ENCODE data around the gene CYP2S1.
"Not testable (repeated sequence)": the region's sequence is repeated elsewhere in the genome, so short reads cannot be mapped to it uniquely, and the experiment has no call there.

CYP2S1 gene

DNA sequence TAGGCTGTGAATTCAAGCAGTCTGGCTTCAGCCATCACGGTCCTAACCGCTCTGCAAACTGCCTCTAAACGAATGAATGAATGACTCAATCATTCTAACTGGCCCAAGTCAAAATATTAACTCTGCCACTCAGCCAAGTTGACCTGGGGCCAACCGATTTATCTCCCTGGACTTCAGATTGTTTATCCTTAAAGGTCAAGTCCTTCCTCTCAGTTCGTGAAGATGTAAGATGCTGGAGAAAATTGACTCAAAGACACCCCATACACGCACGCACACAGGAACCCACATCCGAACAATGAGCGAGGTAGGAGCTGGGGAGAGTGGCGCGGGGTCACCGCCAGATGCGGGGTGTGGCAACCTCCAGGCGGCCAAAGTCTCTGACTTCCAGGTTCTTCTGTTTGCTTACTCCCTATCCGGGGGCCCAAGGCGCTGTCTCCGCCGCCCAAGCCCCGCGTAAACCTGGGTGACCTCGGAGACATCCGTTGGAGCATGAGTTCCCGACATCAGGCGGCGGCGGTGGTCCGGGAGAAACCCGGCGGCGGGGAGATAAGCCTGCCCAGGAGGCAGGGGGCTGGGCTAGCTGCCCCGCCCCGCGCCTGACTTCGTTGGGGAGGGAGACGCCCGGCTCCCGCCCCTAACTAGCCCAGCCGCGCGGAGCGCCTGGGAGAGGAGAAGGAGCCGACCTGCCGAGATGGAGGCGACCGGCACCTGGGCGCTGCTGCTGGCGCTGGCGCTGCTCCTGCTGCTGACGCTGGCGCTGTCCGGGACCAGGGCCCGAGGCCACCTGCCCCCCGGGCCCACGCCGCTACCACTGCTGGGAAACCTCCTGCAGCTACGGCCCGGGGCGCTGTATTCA, at the start of gene CYP2S1:
Gene CYP2S1, plus strand, starts transcription at position 646 of the 856 bp plus-strand sequence. Its CDS starts 46 bp downstream, at position 692.
- DNase-seq (ENCODE audit: low spot score) = peak; percentile 77

- DNase-seq (ENCODE audit: low spot score) = peak; percentile 73
Measured at GRCh38 chr19:41144403-41144802, 48.6 kb upstream of the CYP2S1 start.

DNA sequence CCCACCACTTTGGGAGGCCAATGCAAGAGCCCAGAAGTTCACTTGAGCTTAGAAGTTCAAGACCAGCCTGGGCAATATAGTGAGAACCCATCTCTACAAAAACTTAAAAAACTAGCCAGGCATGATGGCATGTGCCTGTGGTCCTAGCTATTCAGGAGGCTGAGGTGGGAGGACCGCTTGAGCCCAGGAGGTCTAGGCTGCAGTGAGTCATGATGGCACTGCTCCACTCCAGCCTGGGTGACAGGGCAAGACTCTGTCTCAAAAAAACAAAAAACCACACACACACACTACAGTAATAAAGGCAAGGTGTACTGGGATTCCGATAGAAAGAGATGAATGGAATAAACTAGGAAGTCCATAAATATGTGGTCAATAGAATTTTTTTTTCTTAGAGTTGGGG, 43.2 kb upstream of the CYP2S1 start:
- no peak for DNase-seq (ENCODE audit: low spot score)

DNA sequence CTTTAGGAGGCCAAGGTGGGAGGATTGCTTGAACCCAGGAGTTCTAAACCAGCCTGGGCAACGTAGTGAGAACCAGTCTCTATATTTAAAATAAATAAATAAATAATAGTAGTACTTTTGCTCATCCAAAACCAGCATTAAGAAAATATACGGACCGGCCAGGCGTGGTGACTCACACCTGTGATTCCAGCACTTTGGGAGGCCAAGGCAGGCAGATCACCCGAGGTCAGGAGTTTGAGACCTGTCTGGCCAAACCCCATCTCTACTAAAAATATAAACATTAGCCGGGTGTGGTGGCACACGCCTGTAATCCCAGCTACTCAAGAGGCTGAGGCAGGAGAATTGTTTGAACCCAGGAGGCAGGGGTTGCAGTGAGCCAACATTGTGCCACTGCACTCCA, 42.0 kb upstream of the CYP2S1 start:
- DNase-seq (ENCODE audit: low spot score) = not testable (repeated sequence)

DNA sequence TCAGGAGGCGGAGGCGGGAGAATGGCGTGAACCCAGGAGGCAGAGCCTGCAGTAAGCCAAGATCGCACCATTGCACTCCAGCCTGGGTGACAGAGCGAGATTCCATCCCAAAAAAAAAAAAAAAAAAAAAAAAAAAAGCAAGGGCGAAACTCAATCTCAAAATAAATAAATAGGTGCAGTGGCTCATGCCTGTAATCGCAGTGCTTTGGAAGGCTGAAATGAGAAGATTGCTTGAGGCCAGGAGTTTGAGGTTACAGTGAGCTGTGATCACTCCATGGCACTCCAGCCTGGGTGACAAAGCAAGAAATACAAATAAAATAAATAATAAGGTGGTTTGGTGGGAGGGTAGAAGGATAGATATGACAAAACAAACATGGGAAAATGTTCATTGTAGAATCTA, 39.0 kb upstream of the CYP2S1 start:
- DNase-seq (ENCODE audit: low spot score) = no peak

DNA sequence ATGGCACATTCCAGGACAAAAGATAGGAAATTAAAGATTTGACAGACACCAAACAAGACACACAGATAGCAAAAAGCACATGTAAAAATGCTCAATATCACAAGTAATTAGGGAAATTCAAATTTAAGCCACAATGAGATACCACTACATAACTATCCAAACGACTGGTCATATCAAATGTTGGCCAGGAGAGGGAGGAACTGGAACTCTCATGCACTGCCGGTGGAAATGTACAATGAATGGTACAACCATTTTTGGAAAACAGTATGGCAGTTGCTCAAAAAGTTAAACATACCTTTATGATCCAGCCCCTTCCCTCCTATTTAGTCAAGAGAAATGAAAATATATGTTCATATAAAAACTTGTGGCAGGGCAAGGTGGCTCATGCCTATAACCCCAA, 36.8 kb upstream of the CYP2S1 start:
- DNase-seq (ENCODE audit: low spot score) = no peak

DNA sequence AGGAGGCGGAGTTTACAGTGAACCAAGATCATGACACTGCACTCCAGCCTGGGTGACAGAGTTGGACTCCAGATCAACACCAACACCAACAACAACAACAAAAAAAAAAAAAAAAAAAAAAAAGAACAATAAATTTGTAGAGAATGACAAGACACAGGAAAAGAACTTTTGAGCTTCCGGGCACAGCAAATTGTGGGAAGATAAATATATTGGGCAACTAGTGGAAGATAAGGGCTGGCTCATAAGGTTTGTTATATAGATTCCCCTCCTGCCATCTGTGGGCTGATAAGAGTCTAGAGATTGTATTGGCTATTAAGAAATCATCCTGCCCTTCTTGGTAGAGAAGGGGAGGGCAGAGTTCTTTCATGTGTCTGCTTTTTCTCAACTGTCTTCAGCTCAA, 33.1 kb upstream of the CYP2S1 start:
- no peak for DNase-seq (ENCODE audit: low spot score)

GRCh38 chr19:41161903-41162302, 31.1 kb upstream of the CYP2S1 start:
- DNase-seq (ENCODE audit: low spot score) = no peak

- no peak for DNase-seq (ENCODE audit: low spot score)
Measured at GRCh38 chr19:41166944-41167804, 25.8 kb upstream of the CYP2S1 start.

DNA sequence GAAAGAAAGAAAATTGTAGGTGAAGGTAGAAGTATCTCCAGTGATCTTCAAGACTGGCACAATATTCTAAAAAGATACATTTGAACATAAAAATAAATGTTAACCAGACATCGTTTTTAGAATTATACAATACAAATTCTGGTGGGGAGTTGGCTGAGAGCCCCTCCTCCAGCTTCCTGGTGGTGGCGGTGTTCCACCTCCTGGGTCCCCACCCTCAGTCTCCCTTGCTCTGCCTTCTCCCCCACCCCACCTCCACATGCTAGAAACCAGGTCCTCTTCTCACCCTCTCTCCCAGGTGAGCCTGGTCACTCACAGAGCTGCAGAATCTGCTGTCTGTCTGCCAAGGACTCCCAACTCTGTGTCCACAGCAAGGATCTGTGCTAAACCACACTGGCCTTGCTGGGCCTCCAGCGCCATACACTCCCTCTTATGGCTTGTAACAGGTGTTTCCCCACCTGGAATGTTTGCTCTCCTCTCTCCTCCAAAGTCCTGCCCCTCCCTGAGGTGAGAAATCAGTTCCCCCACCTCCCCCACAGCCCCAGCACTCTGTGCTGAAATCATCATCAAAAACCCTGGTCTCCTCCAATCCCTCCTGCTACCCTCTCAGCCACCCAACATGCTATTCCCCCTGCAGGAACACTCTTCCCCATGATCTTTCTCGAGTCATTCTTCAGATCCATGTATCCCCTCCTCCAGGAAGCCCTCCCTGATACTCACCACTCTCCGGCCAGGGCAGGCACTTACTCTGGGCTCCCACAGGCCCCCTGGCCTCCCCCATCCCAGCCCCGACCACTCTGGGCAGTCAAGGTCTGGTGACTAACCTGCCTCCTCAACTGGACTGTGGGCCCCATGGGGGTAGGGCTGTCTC, 20.5 kb upstream of the CYP2S1 start:
- no peak for DNase-seq (ENCODE audit: low spot score)

DNA sequence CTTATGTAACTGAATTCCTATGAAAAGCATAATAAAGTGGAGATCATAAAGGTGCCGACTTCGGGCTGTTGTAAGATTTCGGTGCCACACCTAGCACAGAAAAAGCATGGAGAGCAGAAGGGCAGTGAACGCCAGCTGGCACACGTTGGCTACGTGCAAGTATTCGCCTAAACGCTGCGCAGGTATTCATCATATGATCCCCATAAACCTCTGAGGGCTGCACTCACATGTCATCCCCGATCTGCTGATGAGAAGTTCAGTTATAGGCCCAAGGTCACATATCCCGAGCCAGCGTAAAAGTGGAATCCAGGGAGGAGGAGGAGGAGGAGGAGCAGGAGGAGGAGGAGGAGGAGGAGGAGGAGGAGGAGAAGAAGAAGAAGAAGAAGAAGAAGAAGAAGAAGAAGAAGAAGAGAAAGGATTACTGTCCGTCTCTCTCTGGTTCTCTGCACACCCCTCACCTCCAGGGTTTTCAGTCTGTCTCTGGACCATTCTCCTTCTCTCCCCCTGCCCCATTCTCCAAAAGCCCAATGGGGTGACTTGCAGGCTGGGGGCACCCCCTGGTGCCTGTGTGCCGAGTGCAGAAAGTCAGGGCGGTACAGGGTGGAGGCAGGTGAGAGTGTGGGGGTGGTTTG, 18.6 kb upstream of the CYP2S1 start:
- DNase-seq (ENCODE audit: low spot score) = no peak

DNA sequence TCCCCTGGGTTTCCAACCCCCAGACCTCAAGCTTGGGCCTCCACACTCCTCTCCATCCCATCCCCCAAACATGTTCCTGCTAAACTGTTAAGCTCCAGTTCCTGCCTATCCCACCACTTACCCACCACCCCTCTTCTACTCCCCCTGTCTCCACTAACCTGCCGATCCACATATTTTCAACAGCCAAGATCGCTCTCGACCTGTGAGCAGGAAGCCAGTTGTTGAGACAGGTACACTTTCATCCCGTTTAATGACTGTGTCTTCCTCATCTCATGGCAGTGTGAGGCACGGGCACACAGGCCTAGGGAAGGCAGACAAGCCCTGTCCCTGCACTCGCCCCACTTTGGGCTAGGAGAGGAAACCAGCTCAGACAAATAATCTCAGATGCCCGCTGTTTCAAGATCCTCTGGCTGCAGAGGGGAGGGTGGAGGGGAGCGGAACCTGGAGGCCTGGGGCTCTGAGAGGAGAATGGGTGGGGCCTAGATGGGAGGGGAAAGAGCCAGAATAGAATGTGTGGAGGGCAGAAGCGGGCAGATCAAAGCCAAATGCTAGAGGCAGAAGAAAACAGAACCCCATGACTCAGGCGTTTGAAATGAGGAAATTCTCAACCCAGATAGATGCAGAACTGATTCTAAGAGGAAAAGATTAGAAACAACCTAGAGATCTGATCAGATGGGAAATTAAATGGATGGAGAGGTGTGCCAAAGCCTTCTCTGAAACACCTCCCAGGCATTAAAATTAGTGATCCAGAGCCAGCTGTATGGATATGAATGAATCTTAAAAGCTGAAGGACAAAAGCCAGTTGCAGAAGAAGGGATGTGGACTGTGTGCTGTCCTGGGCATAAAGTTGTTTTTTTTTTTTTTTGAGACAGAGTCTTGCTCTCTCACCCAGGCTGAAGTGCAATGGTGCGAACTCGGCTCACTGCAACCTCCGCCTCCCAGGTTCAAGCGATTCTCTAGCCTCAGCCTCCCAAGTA, 16.9 kb upstream of the CYP2S1 start:
- peak; percentile 76 for DNase-seq (ENCODE audit: low spot score)

DNA sequence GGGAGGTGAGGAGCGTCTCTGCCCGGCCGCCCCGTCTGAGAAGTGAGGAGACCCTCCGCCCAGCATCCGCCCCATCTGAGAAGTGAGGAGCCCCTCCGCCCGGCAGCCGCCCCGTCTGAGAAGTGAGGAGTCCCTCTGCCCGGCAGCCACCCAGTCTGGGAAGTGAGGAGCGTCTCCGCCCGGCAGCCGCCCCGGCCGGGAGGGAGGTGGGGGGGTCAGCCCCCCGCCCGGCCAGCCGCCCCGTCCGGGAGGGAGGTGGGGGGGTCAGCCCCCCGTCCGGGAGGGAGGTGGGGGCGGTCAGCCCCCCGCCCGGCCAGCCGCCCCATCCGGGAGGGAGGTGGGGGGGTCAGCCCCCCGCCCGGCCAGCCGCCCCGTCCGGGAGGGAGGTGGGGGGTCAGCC, 12.8 kb upstream of the CYP2S1 start:
- DNase-seq (ENCODE audit: low spot score) = not testable (repeated sequence)

DNA sequence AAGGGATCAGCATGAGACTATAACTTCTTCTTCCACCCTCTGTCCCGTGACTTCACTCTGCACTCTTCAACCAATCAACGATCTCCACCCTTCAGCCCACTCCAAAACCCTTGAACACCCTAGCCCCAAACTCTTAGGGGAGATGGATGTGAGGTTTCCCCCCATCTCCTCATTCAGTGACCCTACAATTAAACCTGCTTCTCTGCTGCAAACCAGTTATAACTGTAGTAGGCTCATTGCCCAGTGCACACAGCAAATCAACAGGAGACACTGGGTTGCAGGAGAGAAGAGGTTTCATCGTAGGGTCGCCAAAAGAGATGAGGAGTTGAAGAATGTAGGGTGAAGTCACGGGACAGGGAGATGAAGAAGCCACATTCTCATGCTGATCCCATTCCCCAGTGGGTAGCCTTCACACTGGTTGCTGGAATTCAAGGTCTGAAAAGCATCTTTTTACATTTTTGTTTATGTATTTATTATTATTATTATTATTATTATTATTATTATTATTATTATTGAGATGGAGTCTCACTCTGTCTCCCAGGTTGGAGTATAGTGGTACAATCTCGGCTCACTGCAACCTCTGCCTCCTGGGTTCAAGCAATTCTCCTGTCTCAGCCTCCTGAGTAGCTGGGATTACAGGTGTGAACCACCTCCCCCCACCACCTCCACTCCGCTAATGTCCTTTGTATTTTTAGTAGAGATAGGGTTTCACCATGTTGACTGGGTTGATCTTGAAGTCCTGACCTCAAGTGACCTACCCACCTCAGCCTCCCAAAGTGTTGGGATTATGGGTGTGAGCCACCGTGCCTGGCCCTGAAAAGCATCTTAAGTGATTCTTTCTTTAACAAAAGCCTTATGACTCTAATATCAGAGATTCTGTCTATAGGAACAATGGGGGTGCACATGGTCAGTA, 5.8 kb upstream of the CYP2S1 start:
- DNase-seq (ENCODE audit: low spot score) = no peak

GRCh38 chr19:41187884-41188279, 5.1 kb upstream of the CYP2S1 start:
- DNase-seq (ENCODE audit: low spot score) = no peak

DNA sequence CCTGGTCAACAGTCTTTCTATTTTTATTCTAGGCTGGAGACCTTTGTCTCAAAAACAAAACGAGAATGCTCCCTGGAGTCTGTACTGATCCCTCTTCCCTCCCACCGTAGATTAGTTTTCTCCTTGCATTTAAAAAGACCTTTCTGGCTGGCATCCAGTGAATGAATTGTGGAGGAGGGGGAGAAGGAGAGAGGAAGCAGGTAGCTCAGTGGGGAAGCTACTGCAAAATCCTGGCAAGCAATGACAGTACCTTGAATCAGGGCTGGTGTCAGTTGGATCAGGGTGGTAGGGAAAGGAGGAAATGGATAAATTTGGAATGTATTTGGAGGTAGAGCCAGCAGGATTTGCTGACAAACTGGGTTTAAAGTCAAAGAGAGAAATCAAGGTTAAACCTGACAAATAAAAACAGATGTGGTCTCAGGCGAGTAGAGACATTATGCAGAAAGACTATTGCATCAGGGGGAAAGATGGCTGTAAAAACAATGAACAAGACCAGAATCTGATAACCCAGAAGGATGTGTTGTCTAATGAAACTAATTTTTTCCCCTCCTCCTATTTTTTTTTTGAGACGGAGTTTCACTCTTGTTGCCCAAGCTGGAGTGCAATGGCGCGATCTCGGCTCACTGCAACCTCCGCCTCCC, 3.5 kb upstream of the CYP2S1 start:
- DNase-seq (ENCODE audit: low spot score) = no peak

GRCh38 chr19:41193430-41194156, 574 bp downstream of the CYP2S1 start:
- no peak for DNase-seq (ENCODE audit: low spot score)

DNA sequence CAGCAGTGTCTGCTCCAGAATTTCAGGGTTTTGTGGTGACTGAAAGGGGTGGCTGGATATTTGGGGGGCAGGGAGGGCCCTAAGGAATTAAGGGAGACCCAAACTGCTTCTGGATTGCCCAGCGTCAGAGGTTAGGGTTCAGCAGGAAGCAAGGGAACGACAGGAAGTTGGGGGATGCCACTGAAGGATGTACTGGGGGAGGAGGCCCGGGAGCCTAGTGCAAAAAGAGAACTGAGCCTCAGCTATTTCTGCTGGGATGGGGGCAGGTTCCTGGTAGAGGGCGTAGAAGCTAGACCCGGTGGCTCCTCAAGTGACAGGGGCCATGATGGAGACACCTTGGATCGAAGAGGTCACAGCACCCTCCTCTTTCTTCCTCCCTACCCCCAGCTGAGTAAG, 1.1 kb downstream of the CYP2S1 start:
- DNase-seq (ENCODE audit: low spot score) = no peak
